GM19238 (cell line): ENCODE measurements around the gene SLC2A4RG.
A peak's percentile ranks its signal among the peaks of the same experiment; 100 is the strongest.

Source experiments
- DNase-seq: peaks from one replicate; pipeline ENCODE4 v3.0.0; 2011; ENCODE audit warnings: low spot score; ENCODE audit not compliant: insufficient read length

The SLC2A4RG gene

GRCh38 chr20:63739130-63740069 lies at the start of gene SLC2A4RG:
TSS of gene SLC2A4RG (plus strand) at chr20:63739776. CDS start at chr20:63739913, 137 bp downstream.
- peak; percentile 96 for DNase-seq

GRCh38 chr20:63690003-63690897 lies 49.3 kb upstream of the SLC2A4RG start:
- DNase-seq = no peak

DNA sequence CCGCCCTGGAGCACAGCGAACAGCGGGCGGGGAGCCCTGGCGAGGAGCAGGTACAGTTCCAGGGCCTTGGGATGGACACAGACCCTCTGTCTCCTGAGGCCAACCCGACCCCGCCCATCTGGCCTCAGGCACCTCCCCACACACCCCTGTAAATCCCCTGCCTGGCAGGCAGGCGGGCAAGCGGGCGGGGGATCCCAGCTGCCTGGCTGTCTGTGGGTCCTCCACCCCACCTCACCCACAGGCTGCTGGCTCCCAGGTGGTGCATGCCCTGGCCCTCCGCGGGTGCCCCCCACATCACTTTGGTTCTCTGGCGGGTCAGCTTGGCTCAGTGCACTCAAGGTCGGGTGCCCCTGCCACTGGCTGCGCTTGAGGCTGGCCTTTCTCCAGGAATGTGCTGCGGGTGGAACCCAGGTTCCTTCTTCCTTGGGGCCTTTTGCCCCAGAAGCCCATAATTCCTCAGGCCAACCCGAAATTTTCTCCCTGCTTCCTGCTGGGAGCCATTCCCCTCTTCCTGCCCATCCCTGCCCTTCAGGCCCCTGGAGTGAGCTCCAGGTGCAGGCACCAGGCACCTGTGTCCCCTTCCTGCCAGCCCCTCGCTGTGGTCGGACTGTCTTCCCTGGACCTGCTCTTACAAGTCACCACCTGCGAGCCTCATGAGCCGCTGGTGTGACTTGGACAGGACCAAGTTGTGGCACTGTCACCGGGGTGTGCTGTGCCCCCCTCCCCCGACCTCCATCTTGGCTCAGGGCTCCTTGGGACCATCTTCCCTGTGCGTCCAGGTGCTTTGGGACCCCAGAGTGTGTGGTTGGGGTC lies 48.5 kb upstream of the SLC2A4RG start:
- no peak for DNase-seq

DNA sequence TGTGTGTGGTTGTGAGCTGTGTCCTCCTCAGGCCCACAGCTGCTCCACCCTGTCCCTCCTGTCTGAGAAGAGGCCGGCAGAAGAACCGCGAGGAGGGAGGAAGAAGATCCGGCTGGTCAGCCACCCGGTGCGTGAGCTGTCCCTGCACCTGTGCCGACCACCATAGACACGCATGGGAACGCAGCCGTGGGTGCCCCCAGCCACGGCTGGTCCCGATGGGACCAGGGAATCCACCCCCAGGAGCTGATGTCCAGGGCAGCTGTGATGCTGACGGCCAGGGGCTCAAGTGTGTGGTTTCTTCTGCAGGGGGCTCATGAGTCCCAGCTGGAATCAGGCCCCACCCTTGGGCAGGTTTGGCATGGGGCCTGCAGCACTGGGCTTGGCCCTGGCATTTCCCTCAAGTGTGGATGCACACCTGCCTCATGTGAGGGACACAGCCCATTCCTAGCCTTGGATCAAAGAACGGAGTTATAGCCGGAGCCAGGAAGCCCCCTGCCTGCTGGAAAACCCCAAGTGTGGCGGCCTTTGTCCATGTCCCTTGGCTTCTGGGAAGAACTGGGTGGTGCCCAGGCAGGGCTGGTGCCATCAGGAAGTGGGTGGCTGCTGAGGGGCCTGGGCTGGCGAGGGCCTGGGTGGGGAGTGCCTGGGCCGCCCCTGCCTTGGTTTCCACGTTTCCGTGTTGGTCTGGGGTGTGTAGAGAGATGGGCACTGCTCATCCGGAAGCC lies 47.7 kb upstream of the SLC2A4RG start:
- no peak for DNase-seq

DNA sequence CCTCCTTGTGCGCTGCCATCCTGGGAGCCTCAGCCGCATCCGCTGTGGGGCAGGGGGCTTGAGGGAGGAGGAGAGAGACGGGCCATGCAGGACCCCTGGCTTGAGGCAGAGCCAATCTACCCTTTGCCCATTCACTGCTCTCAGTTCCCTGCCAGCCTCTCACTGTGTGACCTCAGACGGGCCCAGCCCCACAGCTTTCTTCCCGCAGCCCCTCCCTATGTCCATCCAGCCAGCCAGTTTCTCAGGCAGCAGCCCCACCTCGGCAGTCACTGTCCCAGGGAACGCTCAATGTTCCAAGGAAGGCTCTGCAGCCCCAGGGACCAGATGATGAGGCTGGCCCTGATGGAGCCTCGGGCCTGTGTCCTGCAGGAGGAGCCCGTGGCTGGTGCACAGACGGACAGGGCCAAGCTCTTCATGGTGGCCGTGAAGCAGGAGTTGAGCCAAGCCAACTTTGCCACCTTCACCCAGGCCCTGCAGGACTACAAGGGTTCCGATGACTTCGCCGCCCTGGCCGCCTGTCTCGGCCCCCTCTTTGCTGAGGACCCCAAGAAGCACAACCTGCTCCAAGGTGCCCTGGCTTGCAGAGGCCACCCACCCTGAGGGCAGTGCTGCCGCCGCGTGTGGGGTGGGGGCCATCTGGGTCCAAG lies 47.0 kb upstream of the SLC2A4RG start:
- DNase-seq = no peak

DNA sequence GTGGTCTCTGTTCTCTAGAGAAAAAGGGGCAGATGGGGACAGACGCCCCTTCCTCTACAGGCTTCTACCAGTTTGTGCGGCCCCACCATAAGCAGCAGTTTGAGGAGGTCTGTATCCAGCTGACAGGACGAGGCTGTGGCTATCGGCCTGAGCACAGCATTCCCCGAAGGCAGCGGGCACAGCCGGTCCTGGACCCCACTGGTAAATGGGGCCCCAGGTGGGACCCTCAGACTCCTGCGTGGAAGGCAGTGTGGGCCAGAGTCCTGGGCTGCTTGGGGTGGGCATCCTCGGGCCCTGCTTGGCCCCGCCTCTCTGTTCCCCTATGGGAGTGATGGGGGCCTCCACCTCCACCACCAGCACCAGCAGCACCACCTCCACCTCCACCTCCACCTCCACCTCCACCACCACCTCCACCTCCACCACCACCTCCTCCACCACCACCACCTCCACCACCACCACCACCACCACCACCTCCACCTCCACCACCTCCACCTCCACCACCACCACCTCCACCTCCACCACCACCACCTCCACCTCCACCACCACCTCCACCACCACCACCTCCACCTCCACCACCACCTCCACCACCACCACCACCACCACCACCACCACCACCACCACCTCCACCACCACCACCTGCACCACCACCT lies 46.4 kb upstream of the SLC2A4RG start:
- no peak for DNase-seq

- DNase-seq = no peak
These were observed 45.6 kb upstream of the SLC2A4RG start for GRCh38 chr20:63693733-63694583.

DNA sequence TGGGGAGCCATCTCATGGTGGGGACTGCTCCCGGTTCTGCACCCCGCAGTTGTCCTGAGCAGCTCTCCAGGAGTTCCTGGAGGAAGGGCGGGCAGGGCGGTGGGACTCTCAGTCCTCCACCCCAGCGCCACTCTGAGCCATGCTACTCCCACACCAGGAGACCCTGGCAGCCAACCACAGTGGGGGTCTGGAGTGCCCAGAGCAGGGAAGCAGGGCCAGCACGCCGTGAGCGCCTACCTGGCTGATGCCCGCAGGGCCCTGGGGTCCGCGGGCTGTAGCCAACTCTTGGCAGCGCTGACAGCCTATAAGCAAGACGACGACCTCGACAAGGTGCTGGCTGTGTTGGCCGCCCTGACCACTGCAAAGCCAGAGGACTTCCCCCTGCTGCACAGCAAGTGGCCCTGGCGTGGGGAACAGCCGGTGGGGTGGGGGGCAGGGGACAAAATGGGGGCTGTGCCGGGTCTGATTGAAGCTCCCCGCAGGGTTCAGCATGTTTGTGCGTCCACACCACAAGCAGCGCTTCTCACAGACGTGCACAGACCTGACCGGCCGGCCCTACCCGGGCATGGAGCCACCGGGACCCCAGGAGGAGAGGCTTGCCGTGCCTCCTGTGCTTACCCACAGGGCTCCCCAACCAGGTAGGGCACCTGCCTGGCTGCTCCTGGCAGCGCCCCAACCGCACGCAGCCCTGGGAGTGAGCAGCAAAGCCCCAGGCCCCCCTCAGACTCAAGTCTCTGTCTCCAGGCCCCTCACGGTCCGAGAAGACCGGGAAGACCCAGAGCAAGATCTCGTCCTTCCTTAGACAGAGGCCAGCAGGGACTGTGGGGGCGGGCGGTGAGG lies 44.8 kb upstream of the SLC2A4RG start:
- no peak for DNase-seq

DNA sequence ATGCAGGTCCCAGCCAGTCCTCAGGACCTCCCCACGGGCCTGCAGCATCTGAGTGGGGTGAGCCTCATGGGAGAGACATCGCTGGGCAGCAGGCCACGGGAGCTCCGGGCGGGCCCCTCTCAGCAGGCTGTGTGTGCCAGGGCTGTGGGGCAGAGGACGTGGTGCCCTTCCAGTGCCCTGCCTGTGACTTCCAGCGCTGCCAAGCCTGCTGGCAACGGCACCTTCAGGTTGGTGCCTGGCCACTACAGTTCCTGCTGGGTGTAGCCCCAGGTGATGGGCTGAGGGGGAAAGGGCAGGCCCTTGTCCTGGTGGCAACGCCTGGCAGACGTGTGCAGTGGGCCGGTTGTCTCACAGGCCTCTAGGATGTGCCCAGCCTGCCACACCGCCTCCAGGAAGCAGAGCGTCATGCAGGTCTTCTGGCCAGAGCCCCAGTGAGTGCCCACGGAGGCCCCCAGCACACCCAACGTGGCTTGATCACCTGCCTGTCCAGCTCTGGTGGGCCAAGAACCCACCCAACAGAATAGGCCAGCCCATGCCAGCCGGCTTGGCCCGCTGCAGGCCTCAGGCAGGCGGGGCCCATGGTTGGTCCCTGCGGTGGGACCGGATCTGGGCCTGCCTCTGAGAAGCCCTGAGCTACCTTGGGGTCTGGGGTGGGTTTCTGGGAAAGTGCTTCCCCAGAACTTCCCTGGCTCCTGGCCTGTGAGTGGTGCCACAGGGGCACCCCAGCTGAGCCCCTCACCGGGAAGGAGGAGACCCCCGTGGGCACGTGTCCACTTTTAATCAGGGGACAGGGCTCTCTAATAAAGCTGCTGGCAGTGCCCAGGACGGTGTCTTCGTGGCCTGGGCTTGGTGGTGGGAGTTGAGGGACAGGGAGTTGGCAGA lies 43.9 kb upstream of the SLC2A4RG start:
- no peak for DNase-seq

GRCh38 chr20:63696306-63696627 lies 43.3 kb upstream of the SLC2A4RG start:
- DNase-seq = no peak

DNA sequence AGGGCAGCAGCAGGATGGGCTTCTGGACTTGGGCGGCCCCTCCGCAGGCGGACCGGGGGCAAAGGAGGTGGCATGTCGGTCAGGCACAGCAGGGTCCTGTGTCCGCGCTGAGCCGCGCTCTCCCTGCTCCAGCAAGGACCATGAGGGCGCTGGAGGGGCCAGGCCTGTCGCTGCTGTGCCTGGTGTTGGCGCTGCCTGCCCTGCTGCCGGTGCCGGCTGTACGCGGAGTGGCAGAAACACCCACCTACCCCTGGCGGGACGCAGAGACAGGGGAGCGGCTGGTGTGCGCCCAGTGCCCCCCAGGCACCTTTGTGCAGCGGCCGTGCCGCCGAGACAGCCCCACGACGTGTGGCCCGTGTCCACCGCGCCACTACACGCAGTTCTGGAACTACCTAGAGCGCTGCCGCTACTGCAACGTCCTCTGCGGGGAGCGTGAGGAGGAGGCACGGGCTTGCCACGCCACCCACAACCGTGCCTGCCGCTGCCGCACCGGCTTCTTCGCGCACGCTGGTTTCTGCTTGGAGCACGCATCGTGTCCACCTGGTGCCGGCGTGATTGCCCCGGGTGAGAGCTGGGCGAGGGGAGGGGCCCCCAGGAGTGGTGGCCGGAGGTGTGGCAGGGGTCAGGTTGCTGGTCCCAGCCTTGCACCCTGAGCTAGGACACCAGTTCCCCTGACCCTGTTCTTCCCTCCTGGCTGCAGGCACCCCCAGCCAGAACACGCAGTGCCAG lies 42.8 kb upstream of the SLC2A4RG start, which contains the start of gene TNFRSF6B:
Gene TNFRSF6B, plus strand, starts transcription at position 25 of the 729 bp plus-strand sequence. Its CDS starts 116 bp downstream, at position 141.
- no peak for DNase-seq

DNA sequence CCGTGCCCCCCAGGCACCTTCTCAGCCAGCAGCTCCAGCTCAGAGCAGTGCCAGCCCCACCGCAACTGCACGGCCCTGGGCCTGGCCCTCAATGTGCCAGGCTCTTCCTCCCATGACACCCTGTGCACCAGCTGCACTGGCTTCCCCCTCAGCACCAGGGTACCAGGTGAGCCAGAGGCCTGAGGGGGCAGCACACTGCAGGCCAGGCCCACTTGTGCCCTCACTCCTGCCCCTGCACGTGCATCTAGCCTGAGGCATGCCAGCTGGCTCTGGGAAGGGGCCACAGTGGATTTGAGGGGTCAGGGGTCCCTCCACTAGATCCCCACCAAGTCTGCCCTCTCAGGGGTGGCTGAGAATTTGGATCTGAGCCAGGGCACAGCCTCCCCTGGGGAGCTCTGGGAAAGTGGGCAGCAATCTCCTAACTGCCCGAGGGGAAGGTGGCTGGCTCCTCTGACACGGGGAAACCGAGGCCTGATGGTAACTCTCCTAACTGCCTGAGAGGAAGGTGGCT lies 42.2 kb upstream of the SLC2A4RG start:
- DNase-seq = no peak

DNA sequence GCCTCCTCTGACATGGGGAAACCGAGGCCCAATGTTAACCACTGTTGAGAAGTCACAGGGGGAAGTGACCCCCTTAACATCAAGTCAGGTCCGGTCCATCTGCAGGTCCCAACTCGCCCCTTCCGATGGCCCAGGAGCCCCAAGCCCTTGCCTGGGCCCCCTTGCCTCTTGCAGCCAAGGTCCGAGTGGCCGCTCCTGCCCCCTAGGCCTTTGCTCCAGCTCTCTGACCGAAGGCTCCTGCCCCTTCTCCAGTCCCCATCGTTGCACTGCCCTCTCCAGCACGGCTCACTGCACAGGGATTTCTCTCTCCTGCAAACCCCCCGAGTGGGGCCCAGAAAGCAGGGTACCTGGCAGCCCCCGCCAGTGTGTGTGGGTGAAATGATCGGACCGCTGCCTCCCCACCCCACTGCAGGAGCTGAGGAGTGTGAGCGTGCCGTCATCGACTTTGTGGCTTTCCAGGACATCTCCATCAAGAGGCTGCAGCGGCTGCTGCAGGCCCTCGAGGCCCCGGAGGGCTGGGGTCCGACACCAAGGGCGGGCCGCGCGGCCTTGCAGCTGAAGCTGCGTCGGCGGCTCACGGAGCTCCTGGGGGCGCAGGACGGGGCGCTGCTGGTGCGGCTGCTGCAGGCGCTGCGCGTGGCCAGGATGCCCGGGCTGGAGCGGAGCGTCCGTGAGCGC lies 41.6 kb upstream of the SLC2A4RG start:
- no peak for DNase-seq

- no peak for DNase-seq
These were observed 40.7 kb upstream of the SLC2A4RG start for GRCh38 chr20:63698739-63699465.
